H9 (cell line): ENCODE measurements around the gene MINPP1. TPM values are rescaled to one million over a fixed set of nuclear protein-coding genes. Genes with fewer than 3 reads are reported as not detected.

Experiments used
- DNase-seq: peaks from one replicate; pipeline ENCODE4 v3.0.0-alpha.2; 2017
- H2AFZ ChIP-seq: one replicate; pipeline ENCODE4 v1.6.1; 2013; ENCODE audit warnings: mild to moderate bottlenecking, low read length, control low read depth, moderate library complexity
- H2AK5ac ChIP-seq: 2 replicates; pipeline ENCODE4 v1.6.1; 2013; ENCODE audit warnings: low read length, control low read depth, mixed read lengths; ENCODE audit not compliant: insufficient read length
- H2BK120ac ChIP-seq: one replicate; pipeline ENCODE4 v1.6.1; 2013; ENCODE audit warnings: low read depth, mild to moderate bottlenecking, low read length, control low read depth, inconsistent platforms; ENCODE audit not compliant: poor library complexity, severe bottlenecking
- H2BK12ac ChIP-seq: 2 replicates; pipeline ENCODE4 v1.6.1; 2013; ENCODE audit warnings: low read length, control low read depth, mixed read lengths, low read depth; ENCODE audit not compliant: insufficient read length
- H2BK15ac ChIP-seq: 2 replicates; pipeline ENCODE4 v1.6.1; 2013; ENCODE audit warnings: low read depth, low read length, control low read depth
- H2BK20ac ChIP-seq: one replicate; pipeline ENCODE4 v1.6.1; 2013; ENCODE audit warnings: low read depth, mild to moderate bottlenecking, low read length, control low read depth, inconsistent platforms; ENCODE audit not compliant: poor library complexity, severe bottlenecking
- H2BK5ac ChIP-seq: 2 replicates; pipeline ENCODE4 v1.6.1; 2013; ENCODE audit warnings: low read length, control low read depth, mixed read lengths; ENCODE audit not compliant: insufficient read length
- H3K14ac ChIP-seq: 2 replicates; pipeline ENCODE4 v1.6.1; 2013; ENCODE audit warnings: low read length, control low read depth; ENCODE audit not compliant: insufficient read depth
- H3K18ac ChIP-seq: 2 replicates; pipeline ENCODE4 v1.6.1; 2013; ENCODE audit warnings: low read depth, mild to moderate bottlenecking, mixed read lengths, low read length, control low read depth; ENCODE audit not compliant: insufficient read length
- H3K23ac ChIP-seq: 2 replicates; pipeline ENCODE4 v1.6.1; 2013; ENCODE audit warnings: low read length, control low read depth, mixed read lengths, low read depth; ENCODE audit not compliant: insufficient read length
- H3K23me2 ChIP-seq: 2 replicates; pipeline ENCODE4 v1.6.1; 2013; ENCODE audit warnings: low read depth, mild to moderate bottlenecking, mixed read lengths, low read length, control low read depth; ENCODE audit not compliant: insufficient read length, poor library complexity, severe bottlenecking
- H3K27ac ChIP-seq: 2 replicates; pipeline ENCODE4 v1.5.1; 2013; ENCODE audit warnings: low read length, control low read depth, mixed read lengths, low read depth; ENCODE audit not compliant: insufficient read length
- H3K27me3 ChIP-seq: 2 replicates; pipeline ENCODE4 v1.6.1; 2013; ENCODE audit warnings: low read length, control low read depth, inconsistent platforms; ENCODE audit not compliant: insufficient read depth
- H3K4ac ChIP-seq: 2 replicates; pipeline ENCODE4 v1.6.1; 2013; ENCODE audit warnings: low read depth, mild to moderate bottlenecking, control low read depth, inconsistent platforms, low read length, moderate library complexity
- H3K4me1 ChIP-seq: 2 replicates; pipeline ENCODE4 v1.6.1; 2013; ENCODE audit warnings: low read length, control low read depth, inconsistent platforms; ENCODE audit not compliant: insufficient read depth
- H3K4me2 ChIP-seq: 2 replicates; pipeline ENCODE4 v1.6.1; 2013; ENCODE audit warnings: low read length, control low read depth, mixed read lengths; ENCODE audit not compliant: insufficient read length, insufficient read depth
- H3K56ac ChIP-seq: 2 replicates; pipeline ENCODE4 v1.6.1; 2013; ENCODE audit warnings: low read depth, mild to moderate bottlenecking, mixed read lengths, low read length, control low read depth; ENCODE audit not compliant: insufficient read length
- H3K79me1 ChIP-seq: 2 replicates; pipeline ENCODE4 v1.6.1; 2013; ENCODE audit warnings: low read depth, mild to moderate bottlenecking, moderate library complexity, low read length, control low read depth, inconsistent platforms; ENCODE audit not compliant: insufficient read depth, poor library complexity, severe bottlenecking
- H3K79me2 ChIP-seq: 2 replicates; pipeline ENCODE4 v1.6.1; 2013; ENCODE audit warnings: low read length, control low read depth, inconsistent platforms; ENCODE audit not compliant: insufficient read depth
- H3K9ac ChIP-seq: 2 replicates; pipeline ENCODE4 v1.6.1; 2013; ENCODE audit warnings: low read length, control low read depth, mixed read lengths; ENCODE audit not compliant: insufficient read length; ENCODE audit errors: extremely low read depth
- H3K9me3 ChIP-seq: one replicate; pipeline ENCODE4 v1.6.1; 2013; ENCODE audit warnings: low read depth, low read length, inconsistent platforms; ENCODE audit not compliant: control insufficient read depth
- H3T11ph ChIP-seq: one replicate; pipeline ENCODE4 v1.6.1; 2013; ENCODE audit warnings: mild to moderate bottlenecking, low read length, control low read depth, inconsistent platforms
- H4K20me1 ChIP-seq: one replicate; pipeline ENCODE4 v1.6.1; 2013; ENCODE audit not compliant: control insufficient read depth, insufficient read length, insufficient read depth
- H4K5ac ChIP-seq: 2 replicates; pipeline ENCODE4 v1.6.1; 2013; ENCODE audit warnings: low read depth, mild to moderate bottlenecking, mixed read lengths, low read length, control low read depth; ENCODE audit not compliant: insufficient read length
- H4K8ac ChIP-seq: replicated peaks from 2 replicates; pipeline ENCODE4 v1.6.1; 2013; ENCODE audit warnings: low read length, control low read depth, mixed read lengths, low read depth; ENCODE audit not compliant: insufficient read length
- H4K91ac ChIP-seq: 2 replicates; pipeline ENCODE4 v1.6.1; 2013; ENCODE audit warnings: low read depth, mild to moderate bottlenecking, moderate library complexity, mixed read lengths, low read length, control low read depth; ENCODE audit not compliant: insufficient read length
- H3K27ac Mint-ChIP-seq, 3 experiments: 2 replicates in 2 of 3; 3 replicates in 1 of 3; pipeline ENCODE4 v1.8.0; 2020 to 2021; ENCODE audit warnings: mixed read lengths in 3 of 3, mild to moderate bottlenecking in 1 of 3, moderate library complexity in 1 of 3
- H3K27me3 Mint-ChIP-seq: 2 replicates; pipeline ENCODE4 v1.8.0; 2021; ENCODE audit warnings: low read depth, mild to moderate bottlenecking, moderate library complexity, mixed read lengths
- H3K36me3 Mint-ChIP-seq, 3 experiments: 2 replicates in 2 of 3; 3 replicates in 1 of 3; pipeline ENCODE4 v1.8.0; 2020 to 2021; ENCODE audit warnings: low read depth in 3 of 3, mixed read lengths in 3 of 3; ENCODE audit not compliant: insufficient read depth in 1 of 3
- H3K4me1 Mint-ChIP-seq, 2 experiments: 2 replicates each; pipeline ENCODE4 v1.8.0; 2020; ENCODE audit warnings: mixed read lengths in 2 of 2
- H3K4me3 Mint-ChIP-seq, 2 experiments: 2 replicates in 1 of 2; 3 replicates in 1 of 2; pipeline ENCODE4 v1.8.0; 2020 to 2021; ENCODE audit warnings: mild to moderate bottlenecking in 2 of 2, mixed read lengths in 2 of 2, moderate library complexity in 1 of 2
- H3K9me3 Mint-ChIP-seq, 2 experiments: 2 replicates in 1 of 2; 3 replicates in 1 of 2; pipeline ENCODE4 v1.8.0; 2020; ENCODE audit warnings: mild to moderate bottlenecking in 2 of 2, mixed read lengths in 2 of 2, moderate library complexity in 1 of 2
- CTCF ChIP-seq: fragments of 200-600 bp; sonication (generic); conservative IDR thresholded peaks from 3 replicates; pipeline ENCODE4 v1.8.0; 2021; ENCODE audit warnings: antibody characterized with exemption, mild to moderate bottlenecking
- WGBS: extraction: QIAGEN DNeasy Blood & Tissue Kit; methylation state at CpG from one replicate; pipeline ENCODE4 v1.1.7; 2013; ENCODE audit warnings: missing lambda C conversion rate, low lambda C conversion rate, mixed read lengths; ENCODE audit not compliant: insufficient read length; ENCODE audit errors: extremely low coverage; 5-methylcytosine and 5-hydroxymethylcytosine counted together
- total RNA-seq: library from RNA; stranded (reverse); gene quantifications from 2 replicates; pipeline ENCODE4 v1.2.1, GENCODE V29; 2021

Gene MINPP1
- total RNA-seq, 1 experiment from 2014 or later: 30.3 TPM

- Mint-ChIP-seq H3K27me3 (no peaks in the 10 kb centered on the region), H3K9me3 (peaks cover 19 to 24% of the 10 kb centered on the region in 2 experiments), H3K4me3 (no peak overlapping the region), H3K4me1 (peaks cover 28 to 31% of the 10 kb centered on the region in 2 experiments), H3K27ac (no peak overlapping the region), H3K36me3 (peaks cover 41 to 43% (median 43%) of the 10 kb centered on the region in 3 experiments)
- Histone ChIP-seq H2AK5ac (no peak overlapping the region), H3K18ac (no peak overlapping the region), H2BK5ac (no peak overlapping the region), H3T11ph (no peak overlapping the region), H4K91ac (no peak overlapping the region), H3K27ac (no peak overlapping the region), H2BK120ac (no peak overlapping the region), H3K23ac (no peak overlapping the region), H2AFZ (no peak overlapping the region), H3K9ac (no peak overlapping the region), H3K4me2 (no peak overlapping the region), H2BK12ac (no peak overlapping the region), H4K8ac (no peak overlapping the region), H3K79me1 (no peaks in the 10 kb centered on the region), H3K4me1 (peaks cover 7% of the 10 kb centered on the region; the same call in 1 of the 2 replicates), H2BK15ac (no peak overlapping the region), H3K9me3 (peaks cover 18% of the 10 kb centered on the region), H3K56ac (no peak overlapping the region), H4K5ac (no peak overlapping the region), H2BK20ac (no peak overlapping the region), H3K27me3 (no peaks in the 10 kb centered on the region), H3K14ac (no peak overlapping the region), H3K79me2 (no peaks in the 10 kb centered on the region), H3K23me2 (no peaks in the 10 kb centered on the region), H4K20me1 (no peaks in the 10 kb centered on the region), H3K4ac (no peak overlapping the region)
- WGBS: no CpG with 5 or more reads among the region's 7 CpGs
- DNase-seq: no peak
- no peak for TF ChIP-seq CTCF
Measured at GRCh38 chr10:87546210-87546609, 41.5 kb downstream of the MINPP1 start.
